GM18508 (cell line): Measurements from ENCODE around the gene SCARB1.

Experiments
- ATAC-seq: cut with Tn5 transposase; IDR thresholded peaks from one replicate; pipeline ENCODE4 v1.9.1; 2021; ENCODE audit warnings: moderate number of reproducible peaks; ENCODE audit not compliant: insufficient read depth, unreplicated experiment

The SCARB1 gene

DNA sequence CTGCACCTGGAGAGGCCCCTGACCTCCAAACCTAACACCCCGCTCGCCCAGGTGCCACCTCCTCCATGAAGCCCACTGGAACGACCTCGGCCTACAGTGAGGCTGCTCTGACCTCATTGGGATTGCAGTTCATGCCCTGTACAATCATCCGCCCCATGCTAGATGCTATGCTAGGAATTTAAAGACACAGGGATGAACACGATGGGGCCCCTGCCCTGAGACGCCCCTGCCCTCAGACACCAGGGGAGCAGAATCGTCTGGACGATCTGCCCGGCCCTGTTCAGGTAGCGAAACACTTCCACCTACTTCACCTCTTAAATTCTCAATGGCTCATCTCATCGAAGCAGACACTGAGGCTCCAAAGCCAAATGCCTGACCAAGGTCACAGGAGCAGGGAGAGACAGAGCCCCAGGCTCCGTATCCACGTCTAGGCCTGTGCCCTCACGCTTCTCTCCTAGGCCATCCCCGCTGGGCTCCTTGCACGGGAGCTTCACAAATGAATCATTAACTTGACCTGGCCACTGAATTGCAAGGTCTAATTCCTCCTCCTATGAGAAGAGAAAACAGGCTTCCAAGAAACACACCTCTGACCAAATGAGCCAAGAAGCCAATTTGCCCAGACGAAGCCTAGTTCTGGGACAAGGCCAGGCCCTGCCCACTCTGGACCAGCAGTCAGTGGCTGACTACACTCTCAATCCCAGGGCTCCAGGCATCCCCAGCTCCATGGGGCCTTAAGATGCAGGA lies 35.2 kb downstream of the SCARB1 start:
- no peak for ATAC-seq

DNA sequence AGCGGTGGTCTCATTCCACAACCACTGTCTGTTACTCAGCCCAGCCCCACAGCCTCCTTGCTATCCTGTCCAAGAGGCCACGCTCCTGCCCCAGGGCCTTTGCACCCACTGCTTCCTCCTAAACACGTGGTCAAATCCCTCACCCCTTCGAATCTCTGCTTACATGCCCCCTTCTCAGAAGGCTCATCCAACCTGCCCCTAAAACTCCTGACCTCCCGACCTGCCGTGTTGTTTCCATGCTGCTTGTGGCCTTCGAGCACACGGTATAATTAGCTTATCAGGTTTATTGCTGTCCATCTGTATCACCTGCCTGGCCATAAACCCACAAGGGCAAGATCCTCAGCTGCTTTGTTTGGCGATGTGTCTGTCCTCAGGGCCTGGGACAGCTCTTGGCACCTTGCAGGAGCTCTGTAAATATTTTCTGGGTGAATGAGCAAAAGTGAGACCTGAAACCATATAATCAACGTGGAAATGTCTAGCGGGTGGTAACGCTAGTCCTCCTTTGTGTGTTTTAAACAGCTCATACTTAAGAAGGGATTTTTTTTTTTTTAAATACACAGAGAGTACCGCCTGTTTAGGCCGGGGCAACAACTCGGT lies 36.0 kb downstream of the SCARB1 start:
- ATAC-seq: no peak

DNA sequence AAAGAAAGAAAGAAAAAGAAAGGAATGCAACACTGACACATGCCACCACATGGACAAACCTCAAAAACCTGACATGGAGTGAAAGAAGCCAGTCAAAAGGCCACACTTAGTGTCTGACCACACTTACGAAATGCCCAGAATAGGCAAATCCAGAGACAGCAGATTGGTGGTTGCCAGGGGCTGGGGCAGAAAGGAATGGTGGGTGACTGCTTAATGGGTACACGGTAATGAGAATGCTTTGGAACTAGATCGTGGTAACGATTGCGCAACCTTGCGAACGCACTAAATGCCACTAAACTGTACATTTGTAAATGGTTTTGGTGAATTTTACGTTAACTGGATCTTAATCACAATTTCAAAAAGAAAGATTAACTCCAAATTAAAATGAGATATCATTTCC lies 39.5 kb downstream of the SCARB1 start:
- ATAC-seq: no peak

DNA sequence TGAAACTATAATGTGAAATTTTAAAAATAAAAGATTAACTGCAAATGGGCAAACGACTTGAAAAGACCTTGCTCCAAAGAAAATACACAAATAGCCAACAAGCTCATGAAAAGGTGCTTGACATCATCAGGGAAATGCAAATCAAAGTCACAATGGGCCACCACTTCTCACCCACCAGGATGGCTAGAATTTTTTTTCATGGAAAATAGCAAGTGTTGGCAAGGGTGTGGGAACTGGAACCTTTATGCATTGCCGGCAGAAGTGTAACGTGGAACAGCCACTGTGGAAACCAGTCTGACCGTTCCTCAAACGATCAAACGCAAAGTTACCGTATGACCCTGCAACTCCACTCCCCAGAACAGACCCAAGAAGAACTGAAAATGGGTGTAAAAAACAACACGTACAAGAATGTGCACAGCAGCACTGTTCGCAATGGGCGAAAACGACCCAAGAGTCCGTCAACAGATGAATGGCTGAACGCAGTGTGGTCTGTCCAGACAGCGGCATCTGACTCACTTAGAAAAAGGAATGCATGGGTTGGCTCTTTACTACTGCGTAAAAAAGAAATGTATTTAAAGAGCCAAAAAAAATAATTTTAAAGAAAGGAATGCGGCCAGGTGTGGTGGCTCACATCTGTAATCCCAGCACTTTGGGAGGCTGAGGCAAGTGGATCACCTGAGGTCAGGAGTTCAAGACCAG lies 40.2 kb downstream of the SCARB1 start:
- no peak for ATAC-seq

DNA sequence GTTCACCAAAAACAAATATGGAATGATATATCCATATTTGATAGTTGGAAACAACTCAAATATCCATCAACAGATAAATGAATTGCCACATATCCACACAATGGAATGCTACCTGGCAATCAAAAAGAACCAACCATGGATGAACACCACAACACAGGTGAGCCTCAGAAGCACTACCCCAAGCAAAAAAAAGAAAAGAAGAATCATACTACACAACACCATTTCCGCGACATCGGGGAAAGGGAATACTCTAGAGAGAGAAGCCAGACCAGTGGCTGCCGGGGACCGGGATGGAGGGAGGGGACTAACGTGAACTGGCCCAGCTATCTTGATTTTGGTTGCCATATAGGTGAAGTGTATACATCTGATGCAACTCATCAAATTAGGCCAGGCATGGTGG lies 41.4 kb downstream of the SCARB1 start:
- ATAC-seq: no peak

DNA sequence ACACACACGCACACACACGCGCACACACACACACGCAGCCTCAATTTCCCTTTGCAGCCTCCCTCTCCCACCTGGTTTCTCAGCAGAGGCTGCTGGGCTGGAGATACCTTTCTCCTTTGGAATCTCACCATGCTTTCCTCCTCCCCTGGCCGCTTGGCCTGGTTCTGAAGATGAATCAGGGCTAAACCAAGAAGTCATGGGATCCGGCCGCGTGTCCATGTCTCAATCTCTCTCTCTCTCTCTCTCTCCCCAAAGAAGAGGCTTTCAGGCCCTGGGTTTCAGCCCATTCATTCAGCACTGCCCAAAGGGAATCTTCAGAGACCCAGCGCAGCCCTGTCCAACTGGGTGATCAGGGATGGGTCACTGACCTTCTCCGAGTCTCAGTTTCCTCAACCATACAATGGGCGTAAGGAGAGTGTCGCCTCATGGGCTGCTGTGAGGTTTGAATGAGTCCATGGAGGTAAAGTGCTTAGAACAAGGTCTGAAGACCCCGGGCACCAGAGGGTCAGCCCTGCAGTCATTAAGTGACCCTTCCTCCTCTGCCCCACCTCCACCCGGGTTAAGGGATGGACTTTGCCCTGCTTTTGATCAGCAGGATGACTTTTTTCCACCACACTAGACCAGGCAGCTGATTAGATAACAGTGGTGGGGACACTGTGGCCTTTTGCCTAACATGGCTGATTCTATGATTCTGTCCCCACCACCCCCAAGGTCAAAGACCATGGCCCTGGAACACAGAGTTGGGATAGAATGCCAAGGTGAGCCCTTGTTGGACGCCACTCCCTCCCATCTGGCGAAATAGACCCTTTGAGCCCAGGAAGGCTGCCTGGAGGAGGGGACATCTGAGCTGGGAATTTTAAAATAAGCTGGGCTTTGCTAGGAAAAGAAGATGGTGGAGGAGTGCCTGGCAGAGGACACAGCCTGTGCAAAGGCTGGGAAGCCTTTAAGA lies 42.1 kb downstream of the SCARB1 start:
- ATAC-seq: no peak

DNA sequence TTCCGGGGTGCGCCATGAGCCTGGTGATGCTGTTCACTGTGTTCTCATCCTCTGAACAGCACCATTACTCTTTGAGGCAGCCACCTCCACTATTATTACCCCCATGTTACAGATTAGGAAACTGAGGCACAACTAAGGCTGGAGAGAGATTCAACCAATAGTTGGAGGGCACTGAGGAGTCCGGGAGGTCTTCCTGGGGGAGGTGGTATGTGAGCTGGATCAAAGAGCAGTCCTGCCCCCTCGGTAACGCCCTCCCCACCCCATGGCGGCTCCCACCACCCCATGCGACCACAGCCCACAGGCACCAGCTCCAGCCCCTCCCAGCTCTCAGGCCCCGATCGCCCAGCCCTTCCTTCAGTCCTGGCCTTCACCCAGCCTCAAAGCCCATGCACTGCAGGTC lies 43.5 kb downstream of the SCARB1 start:
- ATAC-seq: no peak

DNA sequence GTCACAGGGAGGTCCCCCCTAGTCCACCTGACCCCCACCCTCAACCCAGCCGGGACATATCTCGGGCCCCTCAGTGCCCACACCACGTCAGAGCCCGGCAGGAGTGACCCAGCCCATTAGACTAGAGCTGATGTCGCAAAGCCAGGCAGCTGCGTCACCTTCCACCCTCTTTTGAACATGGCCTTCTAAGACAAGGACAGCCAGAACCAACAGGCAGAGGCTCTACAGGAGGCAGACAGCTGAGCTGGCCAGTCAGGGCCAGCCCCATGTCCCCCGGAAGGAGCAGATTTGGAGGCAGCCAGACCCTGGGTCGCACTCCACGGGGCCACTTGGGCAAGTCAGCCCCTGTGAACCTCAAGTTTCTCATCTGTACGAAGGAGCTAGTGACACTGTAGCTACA lies 44.1 kb downstream of the SCARB1 start:
- no peak for ATAC-seq

DNA sequence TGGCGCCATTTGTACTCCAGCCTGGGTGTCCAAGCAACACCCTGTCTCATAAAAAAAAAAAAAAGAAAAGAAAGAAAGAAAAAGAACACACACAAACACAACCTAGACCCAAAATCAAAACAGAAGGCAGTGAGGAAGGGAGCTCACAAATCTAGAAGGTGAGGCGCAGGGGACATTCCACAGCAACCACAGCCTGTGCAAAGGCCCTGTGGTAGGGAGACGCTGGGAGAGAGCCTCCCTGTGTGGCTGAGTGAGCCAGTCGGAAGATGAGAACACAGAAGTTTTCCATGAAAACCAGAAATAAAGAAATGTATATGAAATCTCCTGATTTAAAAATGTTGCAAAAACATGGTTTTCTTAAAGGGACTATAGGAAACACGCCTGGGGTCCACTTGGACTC lies 44.6 kb downstream of the SCARB1 start:
- no peak for ATAC-seq

DNA sequence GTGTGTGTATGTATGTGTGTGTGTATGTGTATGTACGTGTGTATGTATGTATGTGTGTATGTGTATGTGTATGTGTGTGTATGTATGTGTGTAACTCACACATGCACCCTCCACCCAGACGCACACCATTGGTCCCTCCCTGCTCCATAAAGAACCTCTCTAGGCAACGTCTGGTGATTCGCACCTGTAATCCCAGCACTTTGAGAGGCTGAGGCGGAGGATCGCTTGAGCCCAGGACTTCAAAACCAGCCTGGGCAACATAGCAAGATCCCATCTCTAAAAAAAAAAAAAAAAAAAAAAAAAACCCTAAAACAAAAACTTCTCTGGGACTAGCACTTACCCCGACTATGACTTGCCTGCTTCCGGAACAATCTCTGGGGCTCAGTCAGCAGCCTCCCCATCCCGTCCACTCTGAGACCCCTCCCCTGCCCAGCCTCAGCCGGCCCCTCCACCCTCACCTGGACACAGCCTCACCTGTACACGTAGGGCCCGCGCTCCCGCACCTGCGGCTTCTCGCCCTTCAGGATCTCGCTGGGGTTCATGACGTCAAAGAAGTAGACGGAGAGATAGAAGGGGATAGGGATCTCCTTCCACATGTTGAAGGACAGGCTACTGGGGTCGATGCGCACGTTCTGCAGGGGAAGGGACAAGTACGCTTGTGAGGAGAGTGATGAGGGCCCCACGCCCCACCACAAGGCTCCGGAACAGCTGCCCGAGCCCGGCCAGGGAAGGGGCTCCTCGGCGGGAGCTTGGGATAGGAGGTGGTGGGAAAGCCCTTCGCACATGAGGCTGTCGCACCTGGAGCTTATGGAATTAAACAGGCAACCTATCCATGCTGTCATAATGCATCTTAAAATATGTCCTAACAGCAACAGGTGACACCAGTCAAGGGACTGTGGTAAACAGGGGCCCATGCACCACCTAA lies 46.3 kb downstream of the SCARB1 start:
- ATAC-seq: no peak

DNA sequence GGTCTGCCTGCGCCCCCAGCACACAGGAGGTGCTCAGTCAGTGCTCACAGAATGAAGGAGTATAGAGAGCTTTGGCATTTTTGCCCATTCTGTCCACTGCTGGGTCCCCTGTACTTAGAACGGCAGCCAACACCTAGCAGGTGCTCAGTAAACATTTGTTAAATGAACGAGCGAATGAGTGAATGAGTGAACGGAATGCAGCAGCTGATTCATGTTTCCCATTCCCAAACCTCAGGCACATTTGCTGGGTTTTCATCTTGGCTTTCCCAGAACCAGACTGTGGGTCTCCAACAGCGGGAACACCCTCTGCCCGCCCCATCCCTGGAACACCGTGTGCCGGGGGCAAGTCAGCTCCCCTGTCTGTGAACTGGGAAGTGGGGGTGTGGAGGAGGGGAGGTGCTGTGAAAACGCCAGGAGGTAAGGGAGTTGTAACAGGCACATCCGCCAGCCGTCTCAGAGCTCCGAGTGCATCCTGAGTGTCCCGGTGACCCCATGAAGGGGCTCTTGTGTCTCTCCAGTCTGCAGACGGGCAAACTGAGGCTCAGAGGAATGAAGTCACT lies 47.3 kb downstream of the SCARB1 start:
- ATAC-seq: no peak

DNA sequence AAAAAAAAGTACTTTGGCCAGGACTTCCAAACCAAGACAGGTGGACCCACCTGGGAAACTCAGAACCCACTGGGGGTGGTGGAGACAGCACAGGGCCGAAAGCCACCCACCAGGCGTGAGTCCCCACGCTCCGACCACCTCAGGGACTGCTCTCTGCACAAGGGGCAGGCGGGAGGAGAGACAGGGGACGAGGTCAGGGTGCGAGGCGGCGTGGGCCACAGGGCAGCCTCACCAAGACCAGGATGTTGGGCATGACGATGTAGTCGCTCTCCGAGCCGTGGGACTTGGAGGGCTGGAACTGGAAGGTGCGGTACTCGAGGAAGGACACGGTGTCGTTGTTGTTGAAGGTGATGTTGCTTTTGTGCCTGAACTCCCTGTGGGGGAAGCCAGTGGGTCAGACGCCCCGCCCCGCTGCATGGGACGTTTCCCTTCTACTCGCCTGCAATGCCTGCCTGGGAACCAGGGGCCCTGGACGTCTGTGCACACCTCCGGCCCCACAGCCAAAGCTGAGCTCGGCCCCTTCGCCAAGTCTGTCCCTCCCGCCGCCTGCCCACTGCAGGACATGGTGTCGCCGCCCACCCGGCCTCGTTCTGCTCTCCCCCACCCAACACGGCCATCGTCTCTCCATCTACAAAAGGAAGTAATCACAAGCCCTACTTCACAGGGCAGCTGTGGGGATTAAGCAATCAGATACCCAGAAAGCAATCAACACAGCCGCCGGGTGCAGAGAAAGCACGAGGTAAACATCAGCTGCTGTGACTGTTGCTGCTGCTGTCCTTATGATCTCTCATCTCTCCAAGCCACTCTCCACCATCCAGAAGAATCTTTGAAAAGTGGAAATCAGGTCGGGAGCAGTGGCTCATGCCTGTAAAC lies 48.7 kb downstream of the SCARB1 start:
- ATAC-seq: no peak

DNA sequence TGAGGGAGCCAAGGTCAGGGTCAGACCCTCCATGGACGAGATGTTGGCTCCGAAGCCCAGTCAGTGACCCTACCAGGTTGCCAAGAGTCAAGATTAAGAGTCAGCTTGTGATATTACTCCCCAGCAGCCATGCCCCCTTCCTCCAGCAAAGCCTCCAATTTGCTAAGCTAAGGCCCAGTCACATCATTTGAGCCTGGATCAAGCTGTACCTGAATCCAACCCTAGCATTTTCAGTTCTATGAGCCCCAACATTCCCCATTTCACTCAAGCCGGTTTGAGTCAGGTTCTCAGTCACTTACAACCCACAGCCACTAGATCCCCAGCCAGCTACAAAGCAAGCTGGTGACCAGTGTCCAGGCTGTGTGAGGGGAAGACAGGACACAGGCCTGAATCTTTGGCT lies 49.9 kb downstream of the SCARB1 start:
- ATAC-seq: no peak

DNA sequence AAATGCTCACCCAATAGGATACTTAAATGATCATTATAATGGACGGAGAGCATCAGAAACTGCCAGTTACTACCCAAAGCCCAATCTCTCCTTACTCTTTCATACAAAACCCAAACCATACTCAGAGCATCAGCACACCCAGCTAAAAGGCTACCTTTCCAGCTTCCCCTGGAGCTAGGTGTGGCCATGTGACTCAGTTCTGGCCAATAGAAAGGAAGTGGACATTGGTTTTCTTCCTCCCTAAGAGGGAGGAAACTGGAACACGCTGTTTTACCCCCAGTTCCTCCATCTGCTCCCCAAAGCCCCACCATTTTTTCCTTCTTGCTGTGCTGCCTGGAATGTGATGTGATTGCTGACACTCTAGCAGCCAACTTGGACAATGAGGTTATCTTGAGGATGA lies 50.7 kb downstream of the SCARB1 start:
- no peak for ATAC-seq

DNA sequence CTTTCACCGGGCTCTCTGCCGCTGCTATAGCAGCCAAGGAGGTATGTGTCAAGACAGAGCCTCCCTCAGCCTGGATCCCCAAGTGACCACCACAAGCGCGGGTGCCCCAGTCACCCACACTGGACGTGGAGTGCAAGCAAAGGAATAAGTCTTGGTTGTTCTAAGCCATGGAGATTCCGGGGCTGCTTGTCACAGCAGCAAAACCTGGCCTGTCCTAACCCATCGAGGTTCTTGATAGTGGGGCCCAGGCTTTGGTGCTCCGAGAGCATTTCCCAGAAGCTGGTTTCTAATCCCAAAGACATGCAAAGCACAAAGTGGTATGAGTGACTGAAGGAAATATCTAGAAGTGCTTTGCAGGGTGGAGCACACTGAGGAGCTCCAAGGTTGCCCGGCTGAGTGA lies 51.3 kb downstream of the SCARB1 start:
- no peak for ATAC-seq

DNA sequence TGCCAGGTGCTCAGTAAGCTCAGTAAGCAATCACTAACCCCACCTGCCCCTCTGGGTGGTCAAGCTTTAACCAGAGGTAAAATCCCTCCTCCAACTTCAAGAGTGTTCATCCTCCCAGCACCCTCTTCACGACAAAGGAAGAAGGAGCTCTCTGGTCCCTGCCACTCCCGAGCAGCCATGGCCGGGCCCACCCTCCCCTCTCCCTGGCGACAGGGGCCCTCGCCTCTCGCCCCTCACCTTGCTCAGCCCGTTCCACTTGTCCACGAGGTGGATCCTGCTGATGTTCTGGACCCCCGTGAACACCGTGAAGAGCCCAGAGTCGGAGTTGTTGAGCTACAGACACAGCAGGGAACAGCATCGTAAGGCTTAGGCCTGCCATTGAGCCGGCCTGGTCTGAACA lies 52.0 kb downstream of the SCARB1 start:
- ATAC-seq: no peak

DNA sequence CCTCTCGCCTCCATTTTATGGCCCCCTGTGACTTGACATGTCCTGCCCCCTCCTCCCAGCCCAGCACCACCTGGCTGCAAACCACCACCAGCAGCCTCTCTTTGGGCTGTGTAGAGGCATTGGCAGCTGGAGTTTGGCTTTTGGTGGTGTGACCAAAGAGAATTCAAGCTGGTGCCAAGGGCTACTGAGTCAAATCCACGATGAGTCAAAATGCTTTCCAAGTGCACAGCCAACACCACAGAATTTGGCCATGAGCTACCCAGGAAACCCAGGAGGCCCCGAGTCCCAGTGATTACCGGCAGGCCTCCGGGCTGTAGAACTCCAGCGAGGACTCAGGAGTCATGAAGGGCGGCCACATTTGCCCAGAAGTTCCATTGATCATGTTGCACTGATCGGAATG lies 53.8 kb downstream of the SCARB1 start:
- ATAC-seq: no peak

DNA sequence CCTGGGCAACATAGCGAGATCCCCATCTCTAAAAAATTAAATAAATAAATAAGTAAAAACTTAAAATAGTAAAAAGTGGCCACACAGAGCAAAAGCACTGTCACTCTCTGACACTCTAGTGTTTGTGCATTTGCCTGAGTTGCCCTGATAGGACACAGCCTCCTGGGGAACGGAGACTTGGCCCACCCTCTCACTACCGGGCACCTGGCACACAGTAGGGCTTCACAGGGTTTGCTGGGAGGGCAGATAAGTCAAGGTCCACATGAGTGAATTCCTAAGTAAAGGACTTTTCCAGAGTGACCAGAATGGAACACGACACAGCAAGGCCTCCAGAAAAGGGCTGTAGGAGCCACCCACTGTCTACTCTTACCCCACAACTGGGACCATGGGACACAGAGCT lies 54.3 kb downstream of the SCARB1 start:
- ATAC-seq: no peak
